ENCODE measurements around the gene PTPRE.

Gene PTPRE

GRCh38 chr10:127922675-127923366 is 15.9 kb downstream of the PTPRE start:
- Histone ChIP-seq H3K27me3 (ENCODE audit: control insufficient read depth, insufficient read depth, low read length) (no peaks in the 10 kb centered on the region), H3K36me3 (ENCODE audit: control insufficient read depth, insufficient read depth, low read length) (no peaks in the 10 kb centered on the region), H3K9me3 (ENCODE audit: control insufficient read depth, insufficient read depth, low read length) (no peaks in the 10 kb centered on the region), H3K9ac (ENCODE audit: low read depth, low read length) (no peak overlapping the region), H3K4me3 (ENCODE audit: low read depth, low read length) (no peak overlapping the region), H3K4me1 (ENCODE audit: control insufficient read depth, insufficient read depth, low read length) (no peaks in the 10 kb centered on the region)

- H3K9ac ChIP-seq (ENCODE audit: low read depth, low read length), result no peak overlapping the region
- H3K9me3 ChIP-seq (ENCODE audit: control insufficient read depth, insufficient read depth, low read length), result no peaks in the 10 kb centered on the region
- no peaks in the 10 kb centered on the region for H3K4me1 ChIP-seq (ENCODE audit: control insufficient read depth, insufficient read depth, low read length)
- no peaks in the 10 kb centered on the region for H3K36me3 ChIP-seq (ENCODE audit: control insufficient read depth, insufficient read depth, low read length)
- H3K27me3 ChIP-seq (ENCODE audit: control insufficient read depth, insufficient read depth, low read length), result no peaks in the 10 kb centered on the region
- H3K4me3 ChIP-seq (ENCODE audit: low read depth, low read length), result no peak overlapping the region
Measured at GRCh38 chr10:127923646-127924045, 16.7 kb downstream of the PTPRE start.

- Histone ChIP-seq H3K9ac (ENCODE audit: low read depth, low read length) (no peak overlapping the region), H3K4me1 (ENCODE audit: control insufficient read depth, insufficient read depth, low read length) (no peaks in the 10 kb centered on the region), H3K4me3 (ENCODE audit: low read depth, low read length) (no peak overlapping the region), H3K9me3 (ENCODE audit: control insufficient read depth, insufficient read depth, low read length) (no peaks in the 10 kb centered on the region), H3K27me3 (ENCODE audit: control insufficient read depth, insufficient read depth, low read length) (no peaks in the 10 kb centered on the region), H3K36me3 (ENCODE audit: control insufficient read depth, insufficient read depth, low read length) (no peaks in the 10 kb centered on the region)
Measured at GRCh38 chr10:127925471-127926207, 18.7 kb downstream of the PTPRE start.

GRCh38 chr10:127926455-127926854 is 19.6 kb downstream of the PTPRE start:
- no peak overlapping the region for H3K9ac ChIP-seq (ENCODE audit: low read depth, low read length)
- no peaks in the 10 kb centered on the region for H3K4me1 ChIP-seq (ENCODE audit: control insufficient read depth, insufficient read depth, low read length)
- no peak overlapping the region for H3K4me3 ChIP-seq (ENCODE audit: low read depth, low read length)
- no peaks in the 10 kb centered on the region for H3K27me3 ChIP-seq (ENCODE audit: control insufficient read depth, insufficient read depth, low read length)
- no peaks in the 10 kb centered on the region for H3K9me3 ChIP-seq (ENCODE audit: control insufficient read depth, insufficient read depth, low read length)
- H3K36me3 ChIP-seq (ENCODE audit: control insufficient read depth, insufficient read depth, low read length), result no peaks in the 10 kb centered on the region

GRCh38 chr10:127928021-127928806 is 21.3 kb downstream of the PTPRE start:
- Histone ChIP-seq H3K9ac (ENCODE audit: low read depth, low read length) (no peak overlapping the region), H3K4me3 (ENCODE audit: low read depth, low read length) (no peak overlapping the region), H3K9me3 (ENCODE audit: control insufficient read depth, insufficient read depth, low read length) (no peaks in the 10 kb centered on the region), H3K36me3 (ENCODE audit: control insufficient read depth, insufficient read depth, low read length) (no peaks in the 10 kb centered on the region), H3K27me3 (ENCODE audit: control insufficient read depth, insufficient read depth, low read length) (no peaks in the 10 kb centered on the region), H3K4me1 (ENCODE audit: control insufficient read depth, insufficient read depth, low read length) (no peaks in the 10 kb centered on the region)

GRCh38 chr10:127932521-127933270 is 25.8 kb downstream of the PTPRE start:
- Histone ChIP-seq H3K4me3 (ENCODE audit: low read depth, low read length) (no peak overlapping the region), H3K4me1 (ENCODE audit: control insufficient read depth, insufficient read depth, low read length) (no peaks in the 10 kb centered on the region), H3K9ac (ENCODE audit: low read depth, low read length) (no peak overlapping the region)

GRCh38 chr10:127933271-127933670 is 26.4 kb downstream of the PTPRE start:
- no peaks in the 10 kb centered on the region for H3K27me3 ChIP-seq (ENCODE audit: control insufficient read depth, insufficient read depth, low read length)
- no peaks in the 10 kb centered on the region for H3K9me3 ChIP-seq (ENCODE audit: control insufficient read depth, insufficient read depth, low read length)
- no peak overlapping the region for H3K9ac ChIP-seq (ENCODE audit: low read depth, low read length)
- no peak overlapping the region for H3K4me3 ChIP-seq (ENCODE audit: low read depth, low read length)
- H3K4me1 ChIP-seq (ENCODE audit: control insufficient read depth, insufficient read depth, low read length), result no peaks in the 10 kb centered on the region
- no peaks in the 10 kb centered on the region for H3K36me3 ChIP-seq (ENCODE audit: control insufficient read depth, insufficient read depth, low read length)

More at GRCh38 chr10:127932521-127933270, 25.8 kb downstream of the PTPRE start:
- Histone ChIP-seq H3K9me3 (ENCODE audit: control insufficient read depth, insufficient read depth, low read length) (no peaks in the 10 kb centered on the region), H3K27me3 (ENCODE audit: control insufficient read depth, insufficient read depth, low read length) (no peaks in the 10 kb centered on the region), H3K36me3 (ENCODE audit: control insufficient read depth, insufficient read depth, low read length) (no peaks in the 10 kb centered on the region)

- no peak overlapping the region for H3K9ac ChIP-seq (ENCODE audit: low read depth, low read length)
- H3K4me3 ChIP-seq (ENCODE audit: low read depth, low read length), result no peak overlapping the region
- H3K27me3 ChIP-seq (ENCODE audit: control insufficient read depth, insufficient read depth, low read length), result no peaks in the 10 kb centered on the region
- no peaks in the 10 kb centered on the region for H3K4me1 ChIP-seq (ENCODE audit: control insufficient read depth, insufficient read depth, low read length)
- H3K9me3 ChIP-seq (ENCODE audit: control insufficient read depth, insufficient read depth, low read length), result no peaks in the 10 kb centered on the region
- no peaks in the 10 kb centered on the region for H3K36me3 ChIP-seq (ENCODE audit: control insufficient read depth, insufficient read depth, low read length)
Measured at GRCh38 chr10:127934383-127934782, 27.5 kb downstream of the PTPRE start.

GRCh38 chr10:127935071-127935561 is 28.2 kb downstream of the PTPRE start:
- no peak overlapping the region for H3K4me3 ChIP-seq (ENCODE audit: low read depth, low read length)
- no peak overlapping the region for H3K9ac ChIP-seq (ENCODE audit: low read depth, low read length)
- no peaks in the 10 kb centered on the region for H3K36me3 ChIP-seq (ENCODE audit: control insufficient read depth, insufficient read depth, low read length)
- no peaks in the 10 kb centered on the region for H3K9me3 ChIP-seq (ENCODE audit: control insufficient read depth, insufficient read depth, low read length)
- H3K27me3 ChIP-seq (ENCODE audit: control insufficient read depth, insufficient read depth, low read length), result no peaks in the 10 kb centered on the region
- no peaks in the 10 kb centered on the region for H3K4me1 ChIP-seq (ENCODE audit: control insufficient read depth, insufficient read depth, low read length)

GRCh38 chr10:127937069-127937468 is 30.2 kb downstream of the PTPRE start:
- Histone ChIP-seq H3K9me3 (ENCODE audit: control insufficient read depth, insufficient read depth, low read length) (no peaks in the 10 kb centered on the region), H3K4me1 (ENCODE audit: control insufficient read depth, insufficient read depth, low read length) (no peaks in the 10 kb centered on the region), H3K36me3 (ENCODE audit: control insufficient read depth, insufficient read depth, low read length) (no peaks in the 10 kb centered on the region), H3K4me3 (ENCODE audit: low read depth, low read length) (no peak overlapping the region), H3K27me3 (ENCODE audit: control insufficient read depth, insufficient read depth, low read length) (no peaks in the 10 kb centered on the region), H3K9ac (ENCODE audit: low read depth, low read length) (no peak overlapping the region)

- Histone ChIP-seq H3K9ac (ENCODE audit: low read depth, low read length) (no peak overlapping the region), H3K27me3 (ENCODE audit: control insufficient read depth, insufficient read depth, low read length) (no peaks in the 10 kb centered on the region), H3K4me1 (ENCODE audit: control insufficient read depth, insufficient read depth, low read length) (no peaks in the 10 kb centered on the region), H3K36me3 (ENCODE audit: control insufficient read depth, insufficient read depth, low read length) (no peaks in the 10 kb centered on the region), H3K4me3 (ENCODE audit: low read depth, low read length) (no peak overlapping the region), H3K9me3 (ENCODE audit: control insufficient read depth, insufficient read depth, low read length) (no peaks in the 10 kb centered on the region)
Measured at GRCh38 chr10:127937915-127938463, 31.1 kb downstream of the PTPRE start.
